GM18507 (cell line): ENCODE results near the gene UTP14C.
"Not testable (repeated sequence)": the region's sequence is repeated elsewhere in the genome, so short reads cannot be mapped to it uniquely, and the experiment has no call there.

Experiments
- DNase-seq: peaks from one replicate; pipeline ENCODE4 v3.0.0; 2011; ENCODE audit warnings: low read depth; ENCODE audit not compliant: insufficient read length; ENCODE audit errors: extremely low spot score
- FAIRE-seq: peaks from 2 replicates; lab custom pipeline; 2011; peaks lifted over from hg19 to GRCh38; lab: Jason Lieb, UNC

The UTP14C gene

GRCh38 chr13:52001120-52001731, 23.3 kb upstream of the UTP14C start:
- FAIRE-seq (peak; percentile 21), DNase-seq (peak; percentile 42)

- DNase-seq (no peak), FAIRE-seq (no peak)
Observed at GRCh38 chr13:52002361-52002760, 22.1 kb upstream of the UTP14C start.

GRCh38 chr13:52003541-52003940, 20.9 kb upstream of the UTP14C start:
- DNase-seq (no peak), FAIRE-seq (no peak)

- DNase-seq (no peak), FAIRE-seq (no peak)
Observed at GRCh38 chr13:52004511-52005170, 19.9 kb upstream of the UTP14C start.

GRCh38 chr13:52005841-52006522, 18.5 kb upstream of the UTP14C start:
- DNase-seq (no peak), FAIRE-seq (no peak)

GRCh38 chr13:52006523-52007245, 17.8 kb upstream of the UTP14C start:
- DNase-seq, result no peak
- no peak for FAIRE-seq

GRCh38 chr13:52009946-52010345, 14.5 kb upstream of the UTP14C start:
- no peak for FAIRE-seq

GRCh38 chr13:52010890-52011631, 13.4 kb upstream of the UTP14C start, which contains the start of gene ATP7B:
Gene ATP7B, minus strand, starts transcription at chr13:52011450. Its CDS starts 113 bp downstream, at chr13:52011337.
- no peak for FAIRE-seq
- DNase-seq, result no peak

More at GRCh38 chr13:52009946-52010345, 14.5 kb upstream of the UTP14C start:
- no peak for DNase-seq

GRCh38 chr13:52011632-52012511, 12.6 kb upstream of the UTP14C start, which contains the start of gene ALG11:
Gene ALG11, plus strand, starts transcription at chr13:52012398. Its CDS starts 21 bp downstream, at chr13:52012419.
- DNase-seq (peak; percentile 97), FAIRE-seq (peak; percentile 98)

GRCh38 chr13:52012512-52012836, 12.0 kb upstream of the UTP14C start:
- FAIRE-seq, result no peak
- no peak for DNase-seq

GRCh38 chr13:52016296-52016695, 8.2 kb upstream of the UTP14C start:
- DNase-seq (no peak), FAIRE-seq (no peak)

GRCh38 chr13:52020191-52020590, 4.3 kb upstream of the UTP14C start:
- no peak for DNase-seq
- FAIRE-seq, result no peak

- no peak for DNase-seq
- FAIRE-seq, result no peak
Observed at GRCh38 chr13:52022356-52022755, 2.1 kb upstream of the UTP14C start.

- no peak for FAIRE-seq
- DNase-seq, result no peak
Observed at GRCh38 chr13:52025475-52026245, 1.2 kb downstream of the UTP14C start.

GRCh38 chr13:52026246-52026626, 1.7 kb downstream of the UTP14C start:
- DNase-seq, result no peak
- no peak for FAIRE-seq

- FAIRE-seq (no peak), DNase-seq (no peak)
Observed at GRCh38 chr13:52027832-52028231, 3.3 kb downstream of the UTP14C start.

- no peak for DNase-seq
- no peak for FAIRE-seq
Observed at GRCh38 chr13:52029569-52029968, 5.1 kb downstream of the UTP14C start.

GRCh38 chr13:52030401-52030800, 5.9 kb downstream of the UTP14C start:
- DNase-seq, FAIRE-seq: not testable (repeated sequence)
